ENCODE data around the gene SIRT6.
"Not testable (repeated sequence)": the region's sequence is repeated elsewhere in the genome, so short reads cannot be mapped to it uniquely, and the experiment has no call there.

The SIRT6 gene

GRCh38 chr19:4182084-4182810 is at the start of gene SIRT6, which contains the start of gene ANKRD24:
Gene SIRT6 (minus strand): TSS chr19:4182563. CDS start chr19:4182539, 24 bp downstream.
Gene ANKRD24 (plus strand): TSS chr19:4182689. CDS start chr19:4186426, 3,737 bp downstream.
- peak; percentile 90 for DNase-seq (ENCODE audit: low read depth)
- H3K4me3 ChIP-seq (ENCODE audit: low read depth, low read length) = peak within 1 kb of the TSS; percentile 89
- TF ChIP-seq CTCF (IDR thresholded peaks at IDR 0.05; ENCODE audit: low read depth, low read length, missing control alignments) = no peak

- DNase-seq (ENCODE audit: low read depth); H3K4me3 ChIP-seq (ENCODE audit: low read depth, low read length): not testable (repeated sequence)
Measured at GRCh38 chr19:4232139-4232538, 49.8 kb upstream of the SIRT6 start.

GRCh38 chr19:4231521-4231920 is 49.2 kb upstream of the SIRT6 start:
- DNase-seq (ENCODE audit: low read depth) = not testable (repeated sequence)
- H3K4me3 ChIP-seq (ENCODE audit: low read depth, low read length) = peak overlapping the region; percentile 83; the same call in 1 of the 2 replicates

- not testable (repeated sequence) for DNase-seq (ENCODE audit: low read depth)
- H3K4me3 ChIP-seq (ENCODE audit: low read depth, low read length) = peak overlapping the region; percentile 83
Measured at GRCh38 chr19:4230237-4230636, 47.9 kb upstream of the SIRT6 start.

- peak; percentile 65 for DNase-seq (ENCODE audit: low read depth)
- H3K4me3 ChIP-seq (ENCODE audit: low read depth, low read length) = peak within 1 kb of the TSS; percentile 83
- no peak for TF ChIP-seq CTCF (IDR thresholded peaks at IDR 0.05; ENCODE audit: low read depth, low read length, missing control alignments)
Measured at GRCh38 chr19:4229179-4229931, 47.0 kb upstream of the SIRT6 start, which contains the start of gene EBI3. Gene EBI3 (plus strand): TSS chr19:4229523. CDS start chr19:4229551, 28 bp downstream.

GRCh38 chr19:4228765-4229178 is 46.4 kb upstream of the SIRT6 start:
- DNase-seq (ENCODE audit: low read depth) = no peak
- H3K4me3 ChIP-seq (ENCODE audit: low read depth, low read length) = peak overlapping the region; percentile 83
- no peak for TF ChIP-seq CTCF (IDR thresholded peaks at IDR 0.05; ENCODE audit: low read depth, low read length, missing control alignments)

GRCh38 chr19:4227771-4228170 is 45.4 kb upstream of the SIRT6 start:
- peak overlapping the region; percentile 83; the same call in 1 of the 2 replicates for H3K4me3 ChIP-seq (ENCODE audit: low read depth, low read length)
- no peak for TF ChIP-seq CTCF (IDR thresholded peaks at IDR 0.05; ENCODE audit: low read depth, low read length, missing control alignments)
- no peak for DNase-seq (ENCODE audit: low read depth)

GRCh38 chr19:4225885-4226284 is 43.5 kb upstream of the SIRT6 start:
- no peak for DNase-seq (ENCODE audit: low read depth)
- no peak for TF ChIP-seq CTCF (IDR thresholded peaks at IDR 0.05; ENCODE audit: low read depth, low read length, missing control alignments)
- no peak overlapping the region for H3K4me3 ChIP-seq (ENCODE audit: low read depth, low read length)
